GM23338 (cell line): ENCODE data around the gene NRK. TPM values are rescaled to one million over a fixed set of nuclear protein-coding genes. Genes with fewer than 3 reads are reported as not detected.

Source experiments
- ATAC-seq: fragments of 200-7000 bp; cut with Tn5 transposase; 3 replicates; pipeline ENCODE4 v1.9.1; 2020
- DNase-seq: peaks from one replicate; pipeline ENCODE4 v3.0.0-alpha.2; 2015; ENCODE audit warnings: low spot score
- H2AFZ ChIP-seq: fragments of 200-600 bp; sonication (generic); 2 replicates; pipeline ENCODE4 v1.8.0; 2016; ENCODE audit warnings: antibody characterized with exemption, mild to moderate bottlenecking, moderate library complexity
- H3F3A ChIP-seq: fragments of 200-600 bp; sonication (generic); replicated peaks from 2 replicates; pipeline ENCODE4 v1.8.0; 2017; ENCODE audit warnings: antibody characterized with exemption, mixed run types, low read depth
- H3K27ac ChIP-seq: fragments of 200-600 bp; sonication (generic); 2 replicates; pipeline ENCODE4 v1.6.1; 2016; ENCODE audit warnings: low read depth
- H3K27me3 ChIP-seq: fragments of 200-600 bp; sonication (generic); 2 replicates; pipeline ENCODE4 v1.8.0; 2016; ENCODE audit warnings: mild to moderate bottlenecking, mixed run types, moderate library complexity; ENCODE audit not compliant: insufficient read depth
- H3K36me3 ChIP-seq: fragments of 200-600 bp; sonication (generic); 2 replicates; pipeline ENCODE4 v1.8.0; 2016; ENCODE audit warnings: mild to moderate bottlenecking; ENCODE audit not compliant: insufficient read depth
- H3K4me1 ChIP-seq: fragments of 200-600 bp; sonication (generic); 2 replicates; pipeline ENCODE4 v1.8.0; 2016; ENCODE audit warnings: mild to moderate bottlenecking, moderate library complexity; ENCODE audit not compliant: insufficient read depth
- H3K4me2 ChIP-seq: fragments of 200-600 bp; sonication (generic); 2 replicates; pipeline ENCODE4 v1.7.1; 2017; ENCODE audit warnings: mixed run types
- H3K4me3 ChIP-seq: fragments of 200-600 bp; sonication (generic); 2 replicates; pipeline ENCODE4 v1.6.1; 2016; ENCODE audit warnings: mixed run types
- H3K79me2 ChIP-seq: fragments of 200-600 bp; sonication (generic); replicated peaks from 2 replicates; pipeline ENCODE4 v1.8.0; 2017; ENCODE audit warnings: mild to moderate bottlenecking; ENCODE audit not compliant: insufficient read depth
- H3K9me2 ChIP-seq: fragments of 200-600 bp; sonication (generic); 2 replicates; pipeline ENCODE4 v1.8.0; 2017; ENCODE audit not compliant: insufficient read depth
- H4K20me1 ChIP-seq: fragments of 200-600 bp; sonication (generic); replicated peaks from 2 replicates; pipeline ENCODE4 v1.8.0; 2017; ENCODE audit warnings: mild to moderate bottlenecking; ENCODE audit not compliant: insufficient read depth
- H3K27ac Mint-ChIP-seq: 2 replicates; pipeline ENCODE4 v1.8.0; 2020; ENCODE audit warnings: inconsistent platforms, mild to moderate bottlenecking, moderate library complexity, mixed read lengths
- H3K27me3 Mint-ChIP-seq: 3 replicates; pipeline ENCODE4 v1.8.0; 2022; ENCODE audit warnings: low read depth, mild to moderate bottlenecking, moderate library complexity, mixed read lengths, inconsistent platforms; ENCODE audit not compliant: insufficient read depth, poor library complexity
- H3K36me3 Mint-ChIP-seq: 3 replicates; pipeline ENCODE4 v1.8.0; 2021; ENCODE audit warnings: low read depth, mild to moderate bottlenecking, inconsistent platforms, moderate library complexity, mixed read lengths
- H3K4me1 Mint-ChIP-seq: 3 replicates; pipeline ENCODE4 v1.8.0; 2020; ENCODE audit warnings: mild to moderate bottlenecking, inconsistent platforms, mixed read lengths
- H3K4me3 Mint-ChIP-seq: 3 replicates; pipeline ENCODE4 v1.8.0; 2021; ENCODE audit warnings: moderate library complexity, mild to moderate bottlenecking, inconsistent platforms, mixed read lengths
- H3K9me3 Mint-ChIP-seq: 3 replicates; pipeline ENCODE4 v1.8.0; 2020; ENCODE audit warnings: moderate library complexity, mild to moderate bottlenecking, inconsistent platforms, mixed read lengths
- CREB1 ChIP-seq: fragments of 250-450 bp; sonication (Bioruptor Pico); IDR thresholded peaks from 2 replicates; pipeline ENCODE4 v1.5.0; 2020; ENCODE audit warnings: low read depth, mild to moderate bottlenecking, moderate library complexity
- CTCF ChIP-seq, 2 experiments: fragments of 200-600 bp in 1 of 2; sonication (generic) in 1 of 2; conservative IDR thresholded peaks; 2 replicates each; pipeline versions ENCODE4 v1.5.1 to v1.6.1; 2016 to 2017; ENCODE audit warnings: antibody characterized with exemption in 2 of 2, low read depth in 2 of 2, mild to moderate bottlenecking in 2 of 2, moderate library complexity in 1 of 2
- EZH2 ChIP-seq: fragments of 200-600 bp; sonication (generic); IDR thresholded peaks from one replicate; pipeline ENCODE4 v1.8.0; 2017; ENCODE audit warnings: antibody characterized with exemption, mild to moderate bottlenecking, low read depth; ENCODE audit not compliant: unreplicated experiment
- EZH2phosphoT487 ChIP-seq: fragments of 200-600 bp; sonication (generic); IDR thresholded peaks from one replicate; pipeline ENCODE4 v1.8.1; 2018; ENCODE audit warnings: antibody characterized with exemption; ENCODE audit not compliant: unreplicated experiment
- JUNB ChIP-seq: IDR thresholded peaks from one replicate; pipeline ENCODE4 v1.6.1; 2016; ENCODE audit warnings: antibody characterized with exemption; ENCODE audit not compliant: unreplicated experiment
- NANOG ChIP-seq: IDR thresholded peaks from 2 replicates; pipeline ENCODE4 v1.6.1; 2016; ENCODE audit warnings: antibody characterized with exemption, borderline replicate concordance
- POLR2AphosphoS5 ChIP-seq: IDR thresholded peaks from 2 replicates; pipeline ENCODE4 v1.6.1; 2016; ENCODE audit warnings: antibody characterized with exemption, low read depth
- REST ChIP-seq: IDR thresholded peaks from one replicate; pipeline ENCODE4 v1.6.1; 2018; ENCODE audit warnings: antibody characterized with exemption; ENCODE audit not compliant: unreplicated experiment
- STAT1 ChIP-seq: IDR thresholded peaks from one replicate; pipeline ENCODE4 v1.6.1; 2016; ENCODE audit warnings: antibody characterized with exemption; ENCODE audit not compliant: unreplicated experiment
- ZNF114 ChIP-seq: fragments of 250-450 bp; sonication (Bioruptor Pico); IDR thresholded peaks from 2 replicates; pipeline ENCODE4 v1.5.0; 2020; ENCODE audit warnings: mild to moderate bottlenecking, moderate library complexity
- ZNF331 ChIP-seq: fragments of 250-450 bp; sonication (Bioruptor Pico); IDR thresholded peaks from 2 replicates; pipeline ENCODE4 v1.5.0; 2020; ENCODE audit warnings: low read depth, mild to moderate bottlenecking, moderate library complexity
- polyA plus RNA-seq: library from polyadenylated mRNA; unstranded; fragments of >200 nt; fragmentation: Nextera tagmentation; extraction: Ambion mirVana; gene quantifications from 2 replicates; pipeline ENCODE4 v1.2.1, GENCODE V29; 2016
- total RNA-seq: library from RNA; depleted of rRNA; stranded (reverse); fragments of >200 nt; shearing (Covaris generic); gene quantifications from 2 replicates; pipeline ENCODE4 v1.2.3, GENCODE V29; 2014
- TF ChIP-seq, protein P1 (sequence below): IDR thresholded peaks from 2 replicates; pipeline ENCODE4 v1.6.1; 2016; ENCODE audit warnings: antibody characterized with exemption

The NRK gene
- total and polyA plus RNA-seq, 2 experiments from 2014 or later = 6.4 to 16.2 TPM

GRCh38 chrX:105882581-105883275 lies 60.4 kb downstream of the NRK start:
- no peaks in the 10 kb centered on the region for H4K20me1 ChIP-seq
- no peak overlapping the region for H3K4me3 ChIP-seq
- H3K4me2 ChIP-seq = no peak overlapping the region
- ATAC-seq (no peak), DNase-seq (no peak)
- H3K27me3 Mint-ChIP-seq = no peaks in the 10 kb centered on the region
- H3K79me2 ChIP-seq = no peaks in the 10 kb centered on the region
- H3K27ac Mint-ChIP-seq = no peak overlapping the region
- H3F3A ChIP-seq = no peaks in the 10 kb centered on the region
- no peaks in the 10 kb centered on the region for H3K4me1 ChIP-seq
- H3K9me2 ChIP-seq = no peaks in the 10 kb centered on the region
- H3K36me3 ChIP-seq = no peaks in the 10 kb centered on the region
- H3K4me1 Mint-ChIP-seq = no peaks in the 10 kb centered on the region
- H3K9me3 Mint-ChIP-seq = no peaks in the 10 kb centered on the region; the same call in 2 of the 3 replicates
- no peak for TF ChIP-seq EZH2
- no peak for TF ChIP-seq ZNF331 (CRISPR knock-in tag)
- TF ChIP-seq STAT1 = no peak
- TF ChIP-seq ZNF114 = no peak
- TF ChIP-seq CTCF (conservative IDR thresholded peaks at IDR 0.05; ENCODE audit: low read depth in 2 of 2) = no peak
- H2AFZ ChIP-seq = no peak overlapping the region
- no peak overlapping the region for H3K27ac ChIP-seq
- no peaks in the 10 kb centered on the region for H3K36me3 Mint-ChIP-seq
- H3K27me3 ChIP-seq = no peaks in the 10 kb centered on the region
- H3K4me3 Mint-ChIP-seq = no peak overlapping the region

GRCh38 chrX:105894721-105895120 lies 72.4 kb downstream of the NRK start:
- H3K4me1 Mint-ChIP-seq = no peaks in the 10 kb centered on the region
- no peaks in the 10 kb centered on the region; the same call in 2 of the 3 replicates for H3K9me3 Mint-ChIP-seq
- no peak overlapping the region for H2AFZ ChIP-seq
- no peaks in the 10 kb centered on the region for H3K79me2 ChIP-seq
- no peaks in the 10 kb centered on the region for H3K36me3 ChIP-seq
- no peak overlapping the region for H3K4me3 ChIP-seq
- no peaks in the 10 kb centered on the region for H3K9me2 ChIP-seq
- no peaks in the 10 kb centered on the region for H4K20me1 ChIP-seq
- no peak overlapping the region for H3K4me2 ChIP-seq
- DNase-seq = no peak
- ATAC-seq = no peak
- H3K27me3 Mint-ChIP-seq = no peaks in the 10 kb centered on the region
- H3K4me1 ChIP-seq = no peaks in the 10 kb centered on the region
- H3K36me3 Mint-ChIP-seq = no peaks in the 10 kb centered on the region
- no peak overlapping the region for H3K27ac ChIP-seq
- H3K4me3 Mint-ChIP-seq = no peak overlapping the region
- H3F3A ChIP-seq = no peaks in the 10 kb centered on the region
- no peaks in the 10 kb centered on the region for H3K27me3 ChIP-seq
- H3K27ac Mint-ChIP-seq = no peak overlapping the region
- TF ChIP-seq CTCF (conservative IDR thresholded peaks at IDR 0.05; ENCODE audit: low read depth in 2 of 2) (no peak), EZH2 (no peak), REST (no peak), CREB1 (CRISPR knock-in tag) (no peak), JUNB (no peak), POLR2AphosphoS5 (no peak), NANOG (no peak), ZNF331 (CRISPR knock-in tag) (no peak), EZH2phosphoT487 (no peak)
- TF ChIP-seq, protein P1, sequence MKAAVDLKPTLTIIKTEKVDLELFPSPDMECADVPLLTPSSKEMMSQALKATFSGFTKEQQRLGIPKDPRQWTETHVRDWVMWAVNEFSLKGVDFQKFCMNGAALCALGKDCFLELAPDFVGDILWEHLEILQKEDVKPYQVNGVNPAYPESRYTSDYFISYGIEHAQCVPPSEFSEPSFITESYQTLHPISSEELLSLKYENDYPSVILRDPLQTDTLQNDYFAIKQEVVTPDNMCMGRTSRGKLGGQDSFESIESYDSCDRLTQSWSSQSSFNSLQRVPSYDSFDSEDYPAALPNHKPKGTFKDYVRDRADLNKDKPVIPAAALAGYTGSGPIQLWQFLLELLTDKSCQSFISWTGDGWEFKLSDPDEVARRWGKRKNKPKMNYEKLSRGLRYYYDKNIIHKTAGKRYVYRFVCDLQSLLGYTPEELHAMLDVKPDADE = no peak
